HG03439 (cell line): ENCODE measurements around the gene ZNF230.

ENCODE experiments used
- ATAC-seq: cut with Tn5 transposase; IDR thresholded peaks from one replicate; pipeline ENCODE4 v1.9.1; 2021; ENCODE audit warnings: mild to moderate bottlenecking, moderate library complexity; ENCODE audit not compliant: unreplicated experiment

ZNF230 gene

DNA sequence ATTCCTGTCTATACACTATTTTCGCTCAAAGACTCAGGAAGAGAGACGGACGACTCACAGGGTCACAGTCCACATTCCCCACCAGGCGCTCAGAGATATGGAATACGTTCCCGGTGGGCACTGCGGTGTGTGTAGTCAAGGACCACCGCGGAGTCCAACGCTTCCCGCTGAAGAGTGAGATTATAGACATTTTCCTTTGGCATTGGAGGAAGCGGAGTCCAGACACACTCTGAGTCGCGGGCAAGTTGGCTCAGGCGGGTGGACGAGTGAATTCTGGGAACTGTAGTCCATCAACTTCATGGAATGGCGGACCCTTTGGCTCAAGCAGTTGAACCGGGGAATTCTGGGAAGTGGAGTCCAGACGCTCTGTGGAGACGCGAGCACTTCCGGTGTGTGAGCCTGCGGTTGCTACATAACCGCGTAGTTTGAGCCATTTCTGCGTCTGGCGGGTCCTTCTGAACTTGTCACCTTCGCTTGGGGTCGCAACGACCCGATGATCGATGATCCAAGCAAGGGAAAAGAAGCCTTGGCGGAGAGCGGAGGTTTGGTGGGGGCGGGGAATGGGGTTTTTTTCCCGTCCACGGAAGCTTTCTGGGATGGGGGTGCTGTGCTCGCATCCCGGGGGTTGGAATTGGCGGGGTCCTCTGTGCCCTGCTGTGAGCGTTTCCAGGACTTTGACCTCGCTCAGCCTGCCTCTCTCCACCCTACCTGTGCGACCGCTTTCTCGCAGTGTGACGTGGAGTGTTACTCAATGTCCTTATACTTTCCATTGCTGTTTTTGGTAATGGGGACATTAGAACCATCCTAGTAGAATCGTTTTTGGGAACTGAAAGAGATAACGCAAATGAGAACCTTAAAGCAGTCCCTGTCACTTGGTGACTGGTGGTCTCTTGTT is at the start of gene ZNF230:
Gene ZNF230, plus strand, starts transcription at position 392 of the 895 bp plus-strand sequence. CDS start 4,122 bp downstream, outside the sequence.
- peak; percentile 93 for ATAC-seq

- ATAC-seq: no peak
Measured at GRCh38 chr19:43956827-43957226, 45.9 kb upstream of the ZNF230 start.

DNA sequence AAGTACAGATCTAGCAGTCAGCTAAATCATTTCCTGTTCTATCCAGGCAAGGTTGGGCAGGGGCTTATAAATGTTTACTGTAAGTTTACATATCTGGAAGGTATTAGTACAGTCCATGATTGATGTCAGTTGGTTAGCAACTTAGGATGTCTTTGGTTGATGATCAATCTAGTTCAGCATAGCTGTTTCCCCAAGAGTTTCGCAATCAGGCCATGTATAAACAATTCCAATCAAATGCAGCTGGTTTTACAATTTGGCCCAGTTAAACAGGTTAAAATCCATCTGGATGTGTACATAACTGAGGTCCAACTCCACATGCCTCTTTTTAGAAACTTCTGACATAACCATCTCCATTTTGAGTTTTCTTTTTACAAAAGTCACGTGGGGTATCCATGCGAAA is 44.9 kb upstream of the ZNF230 start:
- ATAC-seq: no peak

GRCh38 chr19:43960411-43960810 is 42.3 kb upstream of the ZNF230 start:
- no peak for ATAC-seq

GRCh38 chr19:43966079-43966694 is 36.6 kb upstream of the ZNF230 start:
- ATAC-seq: no peak

GRCh38 chr19:43976732-43977131 is 26.0 kb upstream of the ZNF230 start:
- ATAC-seq: no peak

- ATAC-seq: peak; percentile 14
Measured at GRCh38 chr19:43983544-43983911, 19.2 kb upstream of the ZNF230 start.

DNA sequence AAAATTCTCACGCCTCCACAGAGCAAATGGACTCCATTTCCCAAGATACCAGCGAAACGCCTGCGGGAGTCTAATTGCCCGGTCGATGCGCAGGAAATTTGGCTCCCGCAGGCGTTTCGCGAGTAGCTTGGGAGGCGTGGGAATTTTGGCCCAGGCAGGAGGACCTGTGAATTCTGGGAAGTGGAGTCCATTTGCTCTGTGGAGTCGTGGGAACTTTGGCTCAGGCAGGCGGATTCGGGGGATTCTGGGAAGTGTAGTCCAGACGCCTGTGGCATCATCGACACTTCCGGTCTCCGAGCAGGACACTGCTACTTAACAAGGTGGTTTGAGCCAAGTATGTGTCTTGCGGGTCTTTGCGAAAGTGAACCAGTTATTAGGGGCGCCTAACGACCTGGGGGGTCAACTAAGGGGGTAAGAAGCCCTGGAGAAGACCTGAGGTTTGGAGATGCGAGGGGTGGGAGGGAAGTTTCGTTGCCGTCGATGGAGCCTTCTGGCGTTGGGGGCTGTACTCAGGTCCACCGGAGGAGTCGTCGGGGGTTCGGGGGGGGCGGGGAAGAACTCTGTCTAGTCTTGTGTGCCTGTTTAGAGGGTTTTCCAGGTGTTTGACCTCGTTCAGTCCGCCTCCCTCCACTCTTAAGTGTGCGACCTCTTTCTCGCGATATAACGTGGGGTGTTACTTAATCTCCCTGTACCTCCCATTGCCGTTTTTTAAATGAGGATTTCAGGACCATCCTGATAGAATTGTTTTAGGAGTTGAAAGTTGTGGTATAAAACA is 18.7 kb upstream of the ZNF230 start, which contains the start of gene ZNF155:
Gene ZNF155, plus strand, starts transcription at position 277 of the 775 bp plus-strand sequence. CDS start 4,356 bp downstream, outside the sequence.
- peak; percentile 80 for ATAC-seq

DNA sequence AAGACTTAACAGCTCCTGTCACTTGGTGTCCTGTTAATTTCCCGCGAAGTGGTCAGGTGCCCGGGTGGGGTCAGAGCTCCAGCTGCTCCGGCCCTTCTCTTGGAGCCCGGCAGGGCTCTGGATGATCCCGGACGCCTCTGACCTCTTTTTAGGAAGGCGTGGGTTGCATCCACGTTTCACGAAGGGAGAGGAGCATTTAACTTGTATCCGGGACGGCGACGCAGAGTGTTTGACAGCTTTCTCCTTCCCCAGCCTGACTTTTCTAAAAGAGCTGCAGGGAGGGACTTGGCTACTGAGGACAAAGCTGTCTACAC is 18.1 kb upstream of the ZNF230 start:
- ATAC-seq: no peak

- ATAC-seq: no peak
Measured at GRCh38 chr19:43997631-43998290, 5.0 kb upstream of the ZNF230 start.

- ATAC-seq: no peak
Measured at GRCh38 chr19:44002212-44002565, 568 bp upstream of the ZNF230 start.

- ATAC-seq: peak; percentile 33
Measured at GRCh38 chr19:44003461-44004009, 778 bp downstream of the ZNF230 start.

- ATAC-seq: no peak
Measured at GRCh38 chr19:44005973-44006372, 3.2 kb downstream of the ZNF230 start.

DNA sequence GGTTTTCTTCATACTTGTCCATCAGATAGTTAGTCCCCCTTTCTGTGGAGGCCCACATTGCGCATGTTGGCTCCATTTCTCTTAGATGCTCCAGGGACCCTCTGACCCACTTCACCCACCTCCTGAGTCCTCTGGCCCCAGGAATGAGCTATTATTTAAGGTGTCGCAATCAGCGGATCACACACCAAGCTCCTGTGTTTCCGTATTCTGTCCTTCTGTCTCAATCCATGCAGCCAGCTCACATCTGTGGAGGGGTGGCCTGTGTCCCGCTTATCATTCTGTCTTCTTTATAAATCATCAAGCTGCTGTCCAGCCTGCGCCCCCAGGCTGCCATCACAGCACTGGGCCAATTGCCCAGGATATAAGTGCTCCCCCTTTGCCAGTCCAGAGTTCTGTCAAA is 4.7 kb downstream of the ZNF230 start:
- no peak for ATAC-seq

DNA sequence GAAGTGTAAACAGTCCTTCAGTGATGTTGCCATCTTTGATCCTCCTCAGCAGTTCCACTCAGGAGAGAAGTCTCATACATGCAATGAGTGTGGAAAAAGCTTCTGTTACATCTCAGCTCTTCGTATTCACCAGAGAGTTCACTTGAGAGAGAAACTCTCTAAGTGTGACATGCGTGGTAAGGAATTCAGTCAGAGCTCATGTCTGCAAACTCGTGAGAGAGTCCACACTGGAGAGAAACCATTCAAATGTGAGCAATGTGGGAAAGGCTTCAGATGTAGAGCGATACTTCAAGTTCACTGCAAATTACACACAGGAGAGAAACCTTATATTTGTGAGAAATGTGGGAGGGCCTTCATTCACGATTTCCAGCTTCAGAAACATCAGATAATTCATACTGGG is 7.7 kb downstream of the ZNF230 start:
- ATAC-seq: no peak

DNA sequence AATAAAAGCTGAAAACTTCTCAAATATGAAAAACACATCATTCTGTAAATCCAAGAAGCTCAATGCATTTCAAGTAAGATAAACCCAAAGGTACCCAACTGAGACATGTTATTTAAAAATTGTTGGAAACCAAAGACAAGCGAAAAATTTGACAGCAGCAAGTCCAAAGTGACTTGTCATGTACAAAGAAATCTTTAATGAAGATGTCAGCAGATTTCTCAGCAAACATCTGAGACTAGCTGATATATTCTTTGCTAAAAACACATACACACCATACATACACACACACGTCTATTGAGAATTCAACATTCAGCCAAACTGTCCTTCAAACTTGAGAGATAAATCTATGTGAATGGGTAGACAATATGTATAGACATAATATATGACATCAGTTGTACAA is 16.7 kb downstream of the ZNF230 start:
- ATAC-seq: no peak

DNA sequence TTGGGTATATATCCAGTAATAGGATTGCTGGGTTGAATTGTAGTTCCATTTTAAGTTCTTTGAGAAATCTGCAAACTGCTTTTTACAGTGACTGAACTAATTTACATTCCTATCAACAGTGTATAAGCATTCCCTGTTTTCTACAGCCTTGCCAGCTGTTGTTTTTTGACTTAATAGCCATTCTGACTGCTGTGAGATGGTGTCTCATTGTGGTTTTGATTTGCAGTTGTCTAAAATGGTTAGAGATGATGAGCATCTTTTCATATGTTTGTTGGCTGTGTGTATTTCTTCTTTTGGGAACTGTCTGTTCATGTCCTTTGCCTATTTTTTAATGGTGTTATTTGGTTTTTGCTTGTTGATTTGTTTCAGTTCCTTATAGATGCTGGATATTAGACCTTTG is 18.5 kb downstream of the ZNF230 start:
- ATAC-seq: no peak

DNA sequence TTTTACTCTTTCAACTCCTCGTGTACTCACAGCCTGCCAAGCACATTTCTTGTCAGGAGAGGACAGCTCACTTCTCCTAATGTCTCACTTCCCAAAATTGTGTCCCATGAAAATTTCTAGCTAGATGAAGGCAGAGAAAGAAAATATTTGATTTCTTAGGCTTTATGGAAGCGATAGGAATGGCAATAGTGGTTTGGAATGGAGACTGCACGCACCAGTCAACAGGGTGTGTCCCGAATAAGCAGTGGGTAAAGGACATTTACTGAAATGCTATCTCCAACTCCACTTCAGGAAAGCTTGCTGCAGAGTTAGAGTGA is 22.1 kb downstream of the ZNF230 start:
- no peak for ATAC-seq

DNA sequence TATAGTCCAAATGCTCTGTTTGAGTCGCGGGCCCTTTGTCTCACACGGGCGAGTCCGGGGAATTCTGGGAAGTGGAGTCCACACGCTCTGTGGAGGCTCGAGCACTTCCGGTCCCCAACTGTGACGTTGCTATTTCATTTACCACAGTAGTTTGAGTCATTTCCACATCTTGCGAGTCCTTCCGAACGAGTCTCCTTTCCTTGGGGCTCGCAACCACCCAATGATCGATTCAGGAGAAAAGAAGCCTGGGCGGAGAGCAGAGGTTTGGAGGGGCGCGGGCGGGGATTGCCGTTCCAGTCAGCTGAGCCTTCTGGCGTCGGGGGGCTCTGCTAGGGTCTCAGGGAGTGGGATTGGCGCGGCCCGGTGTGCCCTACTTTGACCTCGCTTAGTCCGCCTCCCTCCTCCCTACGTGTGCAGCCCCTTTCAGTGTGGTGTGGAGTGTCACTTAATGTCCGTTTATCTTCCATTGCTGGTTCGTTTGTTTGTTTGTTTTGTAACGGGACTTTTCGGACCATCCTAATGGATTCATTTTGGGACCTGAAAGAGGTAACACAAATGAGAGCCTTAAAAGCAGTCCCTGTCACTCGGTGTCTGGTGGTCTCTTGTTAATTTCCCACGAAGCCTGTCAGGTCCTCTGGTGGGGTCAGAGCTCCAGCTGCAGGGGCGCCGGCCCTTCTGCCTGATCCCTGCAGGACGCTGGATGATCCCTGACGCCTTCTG is 22.6 kb downstream of the ZNF230 start, which contains the start of gene ZNF222:
Gene ZNF222, plus strand, starts transcription at position 163 of the 720 bp plus-strand sequence. Its CDS starts 58 bp downstream, at position 221.
- peak; percentile 94 for ATAC-seq

GRCh38 chr19:44026622-44027021 is 23.9 kb downstream of the ZNF230 start:
- ATAC-seq: no peak
